D721Med (cell line): Measurements from ENCODE around the gene PROM2.

Experiments
- DNase-seq: peaks from one replicate; pipeline ENCODE4 v3.0.0; 2011; ENCODE audit warnings: low spot score; ENCODE audit not compliant: insufficient read length
- FAIRE-seq: peaks from 2 replicates; lab custom pipeline; 2011; peaks lifted over from hg19 to GRCh38; lab: Jason Lieb, UNC
- CTCF ChIP-seq: IDR thresholded peaks from 2 replicates; pipeline ENCODE4 v1.5.1; 2012; ENCODE audit warnings: mild to moderate bottlenecking, control low read depth; ENCODE audit not compliant: insufficient read depth; ENCODE audit errors: missing control alignments

Gene PROM2

DNA sequence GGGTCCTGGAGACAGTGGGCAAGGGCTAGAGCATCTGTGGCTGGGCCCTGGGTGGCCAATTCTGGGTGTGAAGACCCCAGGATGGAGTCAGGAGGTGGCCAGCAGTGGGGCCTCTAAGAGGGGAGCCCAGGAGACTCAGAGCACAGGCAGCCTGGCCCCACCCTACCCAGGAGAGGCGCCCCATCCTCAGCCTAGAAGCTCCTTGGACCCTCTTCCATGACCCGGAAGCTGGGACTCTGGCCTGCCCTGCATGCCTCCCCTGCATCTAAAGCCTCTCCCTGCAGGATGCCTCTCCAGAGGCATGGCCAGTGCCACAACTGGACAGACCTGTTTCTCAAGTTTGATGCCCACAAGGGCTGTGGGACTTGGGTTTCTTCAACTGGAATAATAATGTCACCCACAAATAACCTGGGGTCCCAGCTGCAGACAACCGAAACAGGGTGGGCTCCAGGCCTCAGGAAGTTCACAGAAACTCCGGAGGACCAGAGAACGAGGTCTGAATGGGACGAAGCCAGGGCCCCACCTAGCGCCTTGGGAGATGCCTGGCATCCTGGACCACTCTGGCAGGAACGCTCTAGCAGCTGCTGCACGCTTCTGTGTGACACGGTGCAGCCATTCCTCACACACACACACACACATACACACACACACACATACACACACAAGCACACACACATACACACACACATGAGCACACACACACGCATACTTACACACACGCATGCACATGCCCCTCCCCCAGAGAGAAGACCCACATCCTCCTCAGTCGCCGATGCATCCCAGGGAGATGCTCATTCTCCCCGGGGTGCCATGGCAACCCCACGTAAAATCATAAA lies 39.3 kb downstream of the PROM2 start:
- FAIRE-seq: no peak
- no peak for TF ChIP-seq CTCF

DNA sequence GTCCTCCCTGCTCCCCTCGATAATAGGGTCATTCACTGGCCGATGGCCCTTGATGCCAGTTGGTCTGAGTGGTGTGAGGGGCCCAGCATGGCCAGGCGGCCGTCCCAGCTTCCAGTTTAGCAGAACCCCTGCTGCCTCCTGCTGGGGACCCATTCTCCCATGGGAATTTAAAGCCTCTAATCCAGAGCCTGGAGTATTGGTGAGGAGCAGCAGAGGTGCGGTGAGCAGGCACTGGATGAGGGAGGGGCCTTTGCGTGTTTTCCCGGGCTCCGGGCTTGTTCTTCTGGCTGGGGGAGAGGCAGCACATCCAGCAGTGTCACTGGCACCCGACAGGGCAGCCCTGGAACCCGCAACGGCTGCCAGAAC lies 40.3 kb downstream of the PROM2 start:
- TF ChIP-seq CTCF: no peak
- DNase-seq (peak; percentile 75), FAIRE-seq (no peak)

More for the DNA sequence above, 39.3 kb downstream of the PROM2 start:
- DNase-seq: no peak

DNA sequence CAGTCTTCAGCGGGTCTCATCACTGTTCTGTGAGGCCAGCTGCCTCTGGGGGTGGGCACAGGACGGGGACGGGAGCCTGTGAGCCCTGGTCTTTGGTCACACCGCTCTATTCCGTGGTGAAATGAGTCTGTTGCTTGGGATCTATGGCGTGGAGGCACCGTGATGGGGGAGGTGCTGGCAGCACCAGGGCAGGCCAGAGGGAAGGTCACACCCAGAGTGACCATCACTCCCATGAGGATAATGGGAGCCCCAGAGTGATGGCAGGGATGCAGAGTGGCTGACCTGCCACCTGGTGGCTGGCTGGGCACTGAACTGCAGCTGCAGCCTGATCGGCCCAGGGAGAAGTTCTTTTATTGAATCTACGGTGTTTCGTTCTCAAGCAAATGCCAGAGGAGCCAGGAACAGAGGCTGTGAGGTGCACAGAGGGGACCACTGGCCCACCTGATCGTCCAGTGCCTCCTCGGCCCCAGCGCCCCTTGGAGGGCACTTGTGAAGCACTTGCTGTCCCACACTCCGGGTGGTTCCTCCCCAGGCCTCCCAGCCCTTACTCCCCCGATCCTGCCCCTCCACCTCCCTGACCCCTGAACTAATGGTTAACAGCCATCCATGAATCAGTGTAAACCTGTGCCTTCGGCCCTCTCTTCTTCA lies 40.8 kb downstream of the PROM2 start:
- peak; percentile 43 for TF ChIP-seq CTCF
- FAIRE-seq (no peak), DNase-seq (peak; percentile 75)

GRCh38 chr2:95315801-95316411 lies 41.7 kb downstream of the PROM2 start:
- DNase-seq (no peak), FAIRE-seq (no peak)
- no peak for TF ChIP-seq CTCF

DNA sequence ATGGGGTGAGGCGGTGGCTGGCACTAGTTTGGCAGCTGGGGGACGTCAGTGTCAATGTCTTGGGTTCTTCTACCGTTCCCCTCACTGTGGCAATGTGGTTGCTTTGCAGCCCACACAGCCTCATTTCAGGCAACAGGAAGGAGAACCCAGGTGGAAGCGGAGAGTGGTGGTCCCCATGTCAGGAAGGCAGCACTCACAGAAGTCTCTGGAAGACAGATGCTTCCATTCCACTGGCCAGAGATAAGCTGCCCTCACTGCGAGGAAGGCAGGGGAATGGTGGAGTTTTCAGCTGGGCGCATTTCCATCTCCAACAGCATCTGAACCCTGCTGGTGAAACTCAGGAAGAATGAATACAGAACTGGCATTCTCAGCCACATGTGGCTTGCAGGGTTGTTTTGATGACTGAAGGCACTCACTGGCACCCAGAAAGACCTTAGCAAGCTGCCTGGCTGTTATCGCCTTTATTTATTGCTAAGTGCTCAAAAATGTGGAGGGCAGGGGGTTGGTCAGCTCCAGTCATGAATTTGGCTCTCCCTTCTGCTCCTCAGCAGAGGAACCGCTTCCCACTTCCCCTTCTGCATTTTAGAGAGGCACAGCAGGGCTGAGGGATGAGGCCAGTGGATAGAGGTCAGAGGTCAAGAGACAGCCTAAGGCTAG lies 42.3 kb downstream of the PROM2 start:
- TF ChIP-seq CTCF: no peak
- FAIRE-seq (no peak), DNase-seq (no peak)

DNA sequence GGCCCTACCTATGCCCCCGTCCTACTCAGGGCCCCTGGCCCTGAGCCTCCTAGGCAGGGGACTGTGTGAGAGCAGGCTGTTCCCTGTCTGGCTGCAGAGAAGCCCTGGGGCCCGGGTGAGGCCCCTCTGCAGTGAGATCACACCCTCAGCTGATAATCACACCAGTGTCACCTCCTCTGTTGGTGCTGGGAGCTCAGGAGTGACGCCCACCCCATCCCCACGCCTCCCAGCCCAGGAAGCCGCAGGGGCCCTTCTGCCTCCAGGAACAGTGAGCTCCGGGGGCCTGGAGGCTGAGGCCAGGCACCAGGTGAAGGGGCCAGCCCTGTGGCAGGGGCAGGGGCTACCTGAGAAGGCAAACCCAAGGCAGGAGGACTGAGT lies 42.9 kb downstream of the PROM2 start:
- no peak for FAIRE-seq

More for the DNA sequence above, 42.9 kb downstream of the PROM2 start:
- DNase-seq: no peak
- no peak for TF ChIP-seq CTCF
